HCEC 1CT (cell line): ENCODE data around the gene PCDHGA7.
A peak's percentile ranks its signal among the peaks of the same experiment; 100 is the strongest.
"Not testable (repeated sequence)": the region's sequence is repeated elsewhere in the genome, so short reads cannot be mapped to it uniquely, and the experiment has no call there.

Experiments
- DNase-seq: peaks from one replicate; pipeline ENCODE4 v3.0.0-alpha.2; 2017

Gene PCDHGA7

GRCh38 chr5:141432726-141433125 is 50.2 kb downstream of the PCDHGA7 start:
- not testable (repeated sequence) for DNase-seq

GRCh38 chr5:141434006-141434405 is 51.5 kb downstream of the PCDHGA7 start:
- peak; percentile 24 for DNase-seq
